Esophagus muscularis mucosa (tissue), 4 donors: Measurements from ENCODE around the gene GLI3. TPM values are rescaled to one million over a fixed set of nuclear protein-coding genes. Genes with fewer than 3 reads are reported as not detected.

Source experiments
- DNase-seq: peaks from one replicate; pipeline ENCODE4 v3.0.0-alpha.2; 2017; ENCODE audit errors: extremely low spot score
- H3K27ac ChIP-seq, 4 donors: fragments of 200-600 bp; sonication (generic); replicated peaks in 1 of 4; 1 replicate in 3 of 4; 2 replicates in 1 of 4; pipeline ENCODE4 v1.5.1; 2016 to 2019; ENCODE audit warnings: mild to moderate bottlenecking in 1 of 4
- H3K27me3 ChIP-seq, 4 donors: fragments of 200-600 bp; sonication (generic); one replicate each; pipeline versions ENCODE4 v1.5.1 to v1.6.0; 2016 to 2019
- H3K36me3 ChIP-seq, 4 donors: fragments of 200-600 bp; sonication (generic); one replicate each; pipeline ENCODE4 v1.5.1; 2016 to 2019
- H3K4me1 ChIP-seq, 4 donors: fragments of 200-600 bp; sonication (generic); one replicate each; pipeline ENCODE4 v1.5.1; 2016 to 2019
- H3K4me3 ChIP-seq, 4 donors: fragments of 200-600 bp; sonication (generic); 1 replicate in 2 of 4; 2 replicates in 2 of 4; pipeline ENCODE4 v1.5.1; 2016 to 2019; ENCODE audit warnings: mild to moderate bottlenecking in 4 of 4, moderate library complexity in 1 of 4
- H3K9me3 ChIP-seq, 4 donors: fragments of 200-600 bp; sonication (generic); 1 replicate in 3 of 4; 2 replicates in 1 of 4; pipeline ENCODE4 v1.5.1; 2016 to 2019
- CTCF ChIP-seq, 3 experiments: fragments of 200-600 bp in 2 of 3; fragments of 450-650 bp in 1 of 3; sonication (generic) in 2 of 3; IDR thresholded peaks; one replicate each; pipeline ENCODE4 v1.5.1; 2017 to 2019; ENCODE audit warnings: antibody characterized with exemption in 3 of 3, mild to moderate bottlenecking in 2 of 3, moderate library complexity in 1 of 3
- EP300 ChIP-seq: sonication (generic); formaldehyde crosslinking; IDR thresholded peaks from one replicate; pipeline ENCODE4 v1.6.1; 2017; ENCODE audit warnings: antibody characterized with exemption
- POLR2A ChIP-seq: fragments of 450-650 bp; IDR thresholded peaks from one replicate; pipeline ENCODE4 v1.6.1; 2017; ENCODE audit warnings: antibody characterized with exemption, moderate library complexity, mild to moderate bottlenecking, low read depth
- POLR2AphosphoS5 ChIP-seq, 2 donors: sonication (generic); formaldehyde crosslinking; IDR thresholded peaks; one replicate each; pipeline ENCODE4 v1.6.1; 2017; ENCODE audit warnings: antibody characterized with exemption in 2 of 2
- WGBS: methylation state at CpG from one replicate; pipeline ENCODE4 v1.1.5; 2018; 5-methylcytosine and 5-hydroxymethylcytosine counted together
- intact Hi-C: fragments of 100-400 bp; cut with DNase I; formaldehyde crosslinking; loops from one replicate; pipeline ENCODE4 v1.15.1; 2023
- total RNA-seq, 4 donors: library from RNA; depleted of rRNA; stranded (reverse); fragments of >200 nt; gene quantifications; one replicate each; pipeline versions ENCODE4 v1.1.0 to v1.2.1, GENCODE V29; 2016

GLI3 gene
- total RNA-seq, 4 donors from 2014 or later = 11.7 to 17.8 (median 13.3) TPM

GRCh38 chr7:42099066-42099465, 137.9 kb downstream of the GLI3 start:
- H3K27me3 ChIP-seq = no peaks in the 10 kb centered on the region
- no peak overlapping the region for H3K27ac ChIP-seq
- TF ChIP-seq POLR2A (no peak), POLR2AphosphoS5 (IDR thresholded peaks at IDR 0.05) (no peak), CTCF (IDR thresholded peaks at IDR 0.05) (no peak), EP300 (no peak)
- H3K9me3 ChIP-seq = no peaks in the 10 kb centered on the region
- 71% methylated on average over 4 of the region's 4 CpGs for WGBS
- peaks cover 23 to 54% (median 26%) of the 10 kb centered on the region in 4 donors for H3K4me1 ChIP-seq
- peaks cover 0 to 13% (median 0%) of the 10 kb centered on the region in 4 donors for H3K36me3 ChIP-seq
- DNase-seq = no peak
- H3K4me3 ChIP-seq = no peak overlapping the region
- intact Hi-C loops = no loop called here

GRCh38 chr7:42097752-42098151, 139.3 kb downstream of the GLI3 start:
- 73% methylated on average over 5 of the region's 5 CpGs for WGBS
- intact Hi-C loops = no loop called here
- no peak for TF ChIP-seq EP300
- no peak for TF ChIP-seq POLR2AphosphoS5 (IDR thresholded peaks at IDR 0.05)
- no peak for TF ChIP-seq POLR2A
- TF ChIP-seq CTCF (IDR thresholded peaks at IDR 0.05) = no peak
- Histone ChIP-seq H3K36me3 (peaks cover 0 to 11% (median 0%) of the 10 kb centered on the region in 4 donors), H3K4me1 (peaks cover 20 to 50% (median 28%) of the 10 kb centered on the region in 4 donors), H3K9me3 (no peaks in the 10 kb centered on the region), H3K27me3 (no peaks in the 10 kb centered on the region), H3K27ac (peak overlapping the region; percentile 36 to 61 (median 56)), H3K4me3 (no peak overlapping the region)
- no peak for DNase-seq

DNA sequence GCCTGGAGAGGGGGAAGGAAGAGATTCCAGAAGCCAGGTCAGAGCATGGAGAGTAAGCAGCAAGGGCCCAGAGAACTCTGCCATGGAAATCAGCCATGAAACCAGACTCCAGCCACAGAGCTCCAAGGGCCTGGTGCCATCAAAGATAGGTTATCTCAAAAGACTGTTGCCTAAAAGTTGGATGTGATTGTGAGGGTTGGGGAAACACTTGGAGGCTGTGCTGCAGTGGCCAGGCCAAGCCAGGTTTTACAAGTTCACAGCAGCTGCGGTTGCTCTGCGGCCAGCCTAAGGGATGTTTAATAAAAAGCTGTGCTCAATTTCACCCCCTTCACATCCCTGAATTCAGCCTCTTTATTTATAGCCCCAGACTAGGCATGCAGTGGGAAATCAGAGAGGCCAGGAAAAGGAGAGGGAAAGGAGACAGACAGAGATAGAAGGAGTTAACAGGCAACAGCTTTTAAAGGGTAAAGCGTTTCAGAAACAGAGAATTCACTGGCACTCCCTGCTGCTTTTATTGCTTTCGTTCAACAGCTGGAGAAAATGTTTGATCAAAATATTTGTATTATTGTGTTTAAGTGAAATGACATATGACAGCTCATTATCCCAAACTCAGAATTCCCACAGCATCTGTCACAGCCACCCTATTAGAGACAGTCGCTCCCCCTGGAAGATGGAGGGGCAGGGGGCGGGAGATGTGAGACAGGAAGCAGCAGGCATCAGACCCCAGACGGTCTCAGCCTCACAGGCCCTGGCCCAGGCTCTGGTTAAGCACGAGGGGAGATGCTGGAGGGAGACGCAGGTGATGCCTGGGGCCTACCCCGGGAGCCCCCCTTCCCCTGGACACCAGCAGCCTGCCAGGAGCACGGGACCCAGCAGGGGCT, 140.1 kb downstream of the GLI3 start:
- no peaks in the 10 kb centered on the region for H3K27me3 ChIP-seq
- H3K27ac ChIP-seq = peak overlapping the region; percentile 36 to 61 (median 56)
- TF ChIP-seq EP300 = no peak
- TF ChIP-seq POLR2A = no peak
- no peak for TF ChIP-seq CTCF (IDR thresholded peaks at IDR 0.05)
- no peak for TF ChIP-seq POLR2AphosphoS5 (IDR thresholded peaks at IDR 0.05)
- H3K4me1 ChIP-seq = peaks cover 20 to 58% (median 34%) of the 10 kb centered on the region in 4 donors
- H3K36me3 ChIP-seq = peaks cover 0 to 4% (median 0%) of the 10 kb centered on the region in 4 donors
- DNase-seq = no peak
- no peak overlapping the region for H3K4me3 ChIP-seq
- H3K9me3 ChIP-seq = no peaks in the 10 kb centered on the region
- 48% methylated on average over 11 of the region's 11 CpGs for WGBS
- intact Hi-C loops = no loop called here

DNA sequence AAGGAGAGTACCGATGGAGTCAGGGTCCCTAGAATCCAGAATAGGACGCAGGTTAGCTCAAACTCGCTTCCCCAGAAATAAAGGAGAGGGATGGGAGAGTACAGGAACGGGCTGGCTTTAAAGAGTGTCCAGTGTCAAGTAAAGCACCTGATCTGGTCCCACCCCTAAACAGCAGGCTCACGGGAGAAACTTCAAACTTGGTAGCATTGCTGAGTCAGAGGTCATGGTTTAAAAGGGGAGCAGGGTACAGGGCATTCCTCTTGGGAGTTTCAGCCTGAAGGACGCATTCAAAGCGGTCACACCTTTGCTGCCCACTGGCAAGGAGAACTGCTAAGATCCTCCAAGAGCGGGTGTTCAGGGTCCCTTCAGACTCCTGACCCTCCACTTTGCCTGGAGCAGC, 140.7 kb downstream of the GLI3 start:
- TF ChIP-seq POLR2AphosphoS5 (IDR thresholded peaks at IDR 0.05) (no peak), EP300 (no peak), CTCF (IDR thresholded peaks at IDR 0.05) (no peak), POLR2A (no peak)
- Histone ChIP-seq H3K9me3 (no peaks in the 10 kb centered on the region), H3K27me3 (no peaks in the 10 kb centered on the region), H3K36me3 (peaks cover 0 to 4% (median 0%) of the 10 kb centered on the region in 4 donors), H3K4me3 (no peak overlapping the region), H3K4me1 (peaks cover 20 to 65% (median 41%) of the 10 kb centered on the region in 4 donors), H3K27ac (peak overlapping the region; percentile 21 to 61 (median 56))
- WGBS = 68% methylated on average over 8 of the region's 8 CpGs
- intact Hi-C loops = no loop called here
- no peak for DNase-seq
